Small intestine (tissue), 7 donors: ENCODE results near the gene ACTG1. TPM values are rescaled to one million over a fixed set of nuclear protein-coding genes. Genes with fewer than 3 reads are reported as not detected.

Experiments
- DNase-seq, 2 donors: peaks; one replicate each; pipeline versions ENCODE4 v3.0.0 to v3.0.0-alpha.2; 2013
- FAIRE-seq: peaks from 2 replicates; lab custom pipeline; 2012; peaks lifted over from hg19 to GRCh38; lab: Jason Lieb, UNC
- H3K27ac ChIP-seq, 3 donors: one replicate each; pipeline ENCODE4 v1.5.1; 2013; ENCODE audit warnings: low read length in 2 of 3, mild to moderate bottlenecking in 2 of 3, control low read depth in 1 of 3, inconsistent platforms in 1 of 3, low read depth in 1 of 3, moderate library complexity in 1 of 3
- H3K27me3 ChIP-seq, 3 donors: one replicate each; pipeline ENCODE4 v1.6.1; 2013; ENCODE audit warnings: low read length in 3 of 3, inconsistent platforms in 1 of 3; ENCODE audit not compliant: control insufficient read depth in 3 of 3, insufficient read depth in 3 of 3
- H3K36me3 ChIP-seq, 3 donors: one replicate each; pipeline ENCODE4 v1.6.1; 2013; ENCODE audit warnings: low read length in 3 of 3, inconsistent platforms in 1 of 3, low read depth in 1 of 3, mild to moderate bottlenecking in 1 of 3, moderate library complexity in 1 of 3; ENCODE audit not compliant: control insufficient read depth in 3 of 3, insufficient read depth in 2 of 3
- H3K4me1 ChIP-seq, 3 donors: one replicate each; pipeline ENCODE4 v1.6.1; 2013; ENCODE audit warnings: low read length in 2 of 3, inconsistent platforms in 1 of 3, low read depth in 1 of 3, mild to moderate bottlenecking in 1 of 3, moderate library complexity in 1 of 3; ENCODE audit not compliant: control insufficient read depth in 3 of 3, insufficient read depth in 2 of 3
- H3K4me3 ChIP-seq, 3 donors: one replicate each; pipeline ENCODE4 v1.5.1; 2013; ENCODE audit warnings: low read length in 3 of 3, control low read depth in 1 of 3, inconsistent platforms in 1 of 3, low read depth in 1 of 3, mild to moderate bottlenecking in 1 of 3, moderate library complexity in 1 of 3
- H3K9me3 ChIP-seq, 2 donors: one replicate each; pipeline ENCODE4 v1.6.1; 2013; ENCODE audit warnings: low read depth in 1 of 2, low read length in 1 of 2; ENCODE audit not compliant: control insufficient read depth in 2 of 2, insufficient read depth in 1 of 2
- WGBS, 3 donors: extraction: QIAGEN DNeasy Blood & Tissue Kit; methylation state at CpG; one replicate each; pipeline ENCODE4 v1.1.7; 2013; 5-methylcytosine and 5-hydroxymethylcytosine counted together
- polyA plus RNA-seq, 4 donors: library from polyadenylated mRNA; stranded (reverse) in 3 of 4; unstranded in 1 of 4; fragments of 200-250 nt in 3 of 4; fragments of 120-200 nt in 1 of 4; gene quantifications; one replicate each; pipeline versions ENCODE4 v1.2.1 to v1.2.3, GENCODE V29; 2013
- donor health status: healthy with polysubstance abuse.
- donor health status: control.
- donor health status: control.
- donor health status: Bipolar disorder and iron deficiency.
- donor health status: healthy.

ACTG1 gene
- polyA plus RNA-seq, 4 donors = 1,318 to 3,459 (median 1,787) TPM

GRCh38 chr17:81520021-81520901, 7.7 kb upstream of the ACTG1 start:
- H3K4me1 ChIP-seq = peaks cover 0 to 47% (median 9%) of the 10 kb centered on the region in 3 donors
- H3K4me3 ChIP-seq = peak overlapping the region in 2 of 3 donors; percentile 47 to 70
- H3K36me3 ChIP-seq = peaks cover 0 to 24% (median 0%) of the 10 kb centered on the region in 3 donors
- peak overlapping the region in 2 of 3 donors; percentile 66 to 81 for H3K27ac ChIP-seq
- H3K9me3 ChIP-seq = no peaks in the 10 kb centered on the region
- FAIRE-seq (no peak), DNase-seq (no peak)
- H3K27me3 ChIP-seq = peaks cover 0 to 5% (median 0%) of the 10 kb centered on the region in 3 donors
- WGBS, 3 donors = 57 to 63% (median 62%) methylated on average over 14 of the region's 14 CpGs

- FAIRE-seq (no peak), DNase-seq (peak; percentile 78 to 90)
- H3K4me3 ChIP-seq = peak overlapping the region; percentile 43 to 70 (median 47)
- no peaks in the 10 kb centered on the region for H3K9me3 ChIP-seq
- H3K27ac ChIP-seq = peak overlapping the region; percentile 66 to 94 (median 81)
- peaks cover 0 to 47% (median 9%) of the 10 kb centered on the region in 3 donors for H3K4me1 ChIP-seq
- peaks cover 0 to 24% (median 0%) of the 10 kb centered on the region in 3 donors for H3K36me3 ChIP-seq
- peaks cover 0 to 5% (median 0%) of the 10 kb centered on the region in 3 donors for H3K27me3 ChIP-seq
- 4 to 6% (median 4%) methylated on average over 24 to 61 of the region's 61 CpGs for WGBS, 3 donors
Observed at GRCh38 chr17:81519284-81520020, 6.9 kb upstream of the ACTG1 start.

DNA sequence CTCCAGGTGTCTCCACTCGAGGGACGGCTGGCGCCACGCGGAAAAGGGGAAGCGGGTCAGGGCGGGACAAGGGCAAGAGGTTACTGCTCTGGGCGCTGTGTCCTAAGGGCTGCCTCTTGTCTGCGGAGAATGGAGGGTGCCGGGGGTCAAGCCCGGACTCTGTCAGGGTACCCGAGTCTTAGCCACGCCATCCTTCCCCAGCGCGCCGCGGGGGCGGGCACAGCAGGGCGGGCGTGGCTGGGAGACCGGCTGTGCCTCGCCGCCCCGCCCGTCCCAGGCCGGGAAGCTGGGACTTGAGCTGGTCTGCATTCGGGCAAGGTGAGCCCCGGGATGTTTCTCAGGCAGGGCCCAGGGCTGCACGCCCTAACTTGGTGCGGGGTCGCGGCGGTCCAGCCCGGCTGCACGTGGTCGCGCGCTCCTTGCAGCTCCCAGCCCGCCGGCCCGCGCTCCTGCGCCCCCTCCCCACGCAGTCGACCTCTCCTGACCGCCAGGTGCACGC, 6.2 kb upstream of the ACTG1 start:
- Histone ChIP-seq H3K4me1 (peaks cover 0 to 45% (median 9%) of the 10 kb centered on the region in 3 donors), H3K27me3 (peaks cover 0 to 5% (median 0%) of the 10 kb centered on the region in 3 donors), H3K9me3 (no peaks in the 10 kb centered on the region), H3K36me3 (peaks cover 0 to 24% (median 0%) of the 10 kb centered on the region in 3 donors), H3K27ac (peak overlapping the region; percentile 23 to 94 (median 81)), H3K4me3 (peak overlapping the region; percentile 43 to 70 (median 47))
- FAIRE-seq (no peak), DNase-seq (peak; percentile 77 to 78)
- whole genome bisulfite sequencing, 3 donors = 1% methylated on average over 39 to 47 of the region's 47 CpGs

DNA sequence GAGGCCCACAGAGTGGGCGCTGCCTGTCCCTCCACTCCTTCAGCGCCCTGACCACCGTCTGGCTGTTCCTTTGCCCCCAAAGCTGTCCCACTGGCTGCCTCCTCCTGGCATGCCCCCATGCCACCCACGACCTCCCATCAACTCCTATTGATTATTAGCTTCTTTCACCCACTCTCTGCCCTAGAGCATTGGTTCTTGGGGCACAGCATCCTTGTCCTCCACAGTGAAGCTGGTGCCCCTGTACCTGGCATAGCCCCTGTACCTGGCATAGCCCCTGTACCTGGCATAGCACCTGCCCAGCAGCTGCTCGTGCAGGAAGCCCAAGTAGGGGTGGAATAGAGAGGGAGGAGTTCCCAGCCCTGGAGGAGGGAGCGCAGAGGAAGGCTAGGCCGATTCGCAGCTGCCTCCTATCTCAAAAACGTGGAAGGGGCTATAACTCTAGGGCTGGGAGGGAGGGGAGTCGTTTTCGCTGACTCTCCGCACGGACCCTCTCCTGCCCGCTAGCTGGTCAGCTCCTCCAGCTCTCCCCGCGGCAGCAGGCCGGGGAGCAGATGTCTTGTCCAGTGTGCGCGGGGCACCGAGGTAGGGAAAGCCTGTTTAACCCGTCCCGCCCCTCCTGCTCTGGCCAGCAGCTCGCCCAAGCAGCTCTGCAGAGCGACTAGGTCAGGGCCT, 5.7 kb upstream of the ACTG1 start:
- Histone ChIP-seq H3K4me1 (peaks cover 0 to 40% (median 9%) of the 10 kb centered on the region in 3 donors), H3K9me3 (no peaks in the 10 kb centered on the region), H3K4me3 (peak overlapping the region in 2 of 3 donors; percentile 23 to 70), H3K27me3 (peaks cover 0 to 5% (median 0%) of the 10 kb centered on the region in 3 donors), H3K36me3 (peaks cover 0 to 24% (median 0%) of the 10 kb centered on the region in 3 donors), H3K27ac (peak overlapping the region; percentile 23 to 94 (median 81))
- DNase-seq = no peak
- WGBS, 3 donors = 14 to 34% (median 27%) methylated on average over 22 to 24 of the region's 24 CpGs
- FAIRE-seq = no peak

- Histone ChIP-seq H3K4me3 (no peak overlapping the region), H3K4me1 (peaks cover 0 to 36% (median 9%) of the 10 kb centered on the region in 3 donors), H3K27ac (peak overlapping the region in 2 of 3 donors; percentile 35 to 81), H3K36me3 (peaks cover 0 to 24% (median 0%) of the 10 kb centered on the region in 3 donors), H3K9me3 (no peaks in the 10 kb centered on the region), H3K27me3 (peaks cover 0 to 5% (median 0%) of the 10 kb centered on the region in 3 donors)
- no peak for DNase-seq
- 54 to 77% (median 77%) methylated on average over 22 to 24 of the region's 24 CpGs for WGBS, 3 donors
- no peak for FAIRE-seq
Observed at GRCh38 chr17:81517339-81518112, 4.9 kb upstream of the ACTG1 start.

GRCh38 chr17:81517009-81517338, 4.4 kb upstream of the ACTG1 start:
- DNase-seq = no peak
- Histone ChIP-seq H3K4me3 (no peak overlapping the region), H3K27ac (peak overlapping the region in 1 of 3 donors; percentile 28)

DNA sequence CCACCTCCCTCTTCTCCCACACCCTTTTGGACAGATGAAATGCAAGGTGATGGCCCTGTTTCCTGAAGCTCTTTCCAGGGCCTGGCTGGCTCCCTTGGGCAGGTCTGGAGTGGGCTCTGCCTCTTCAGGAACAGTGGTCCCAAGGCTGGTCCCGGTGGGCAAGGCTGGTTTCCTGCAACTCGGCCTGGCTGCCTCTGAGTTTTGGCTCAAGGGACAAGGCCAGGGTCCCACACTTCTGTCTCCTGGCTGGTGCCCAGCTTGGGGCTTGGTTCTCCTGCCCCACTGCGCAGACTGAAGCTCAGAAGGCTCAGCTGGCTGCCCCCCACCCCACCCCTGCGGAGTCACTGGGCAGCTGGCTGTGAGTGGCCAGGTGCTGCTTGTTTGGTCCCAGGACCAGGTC, 3.8 kb upstream of the ACTG1 start:
- no peak for DNase-seq
- H3K4me1 ChIP-seq = peaks cover 0 to 36% (median 9%) of the 10 kb centered on the region in 3 donors
- WGBS, 3 donors = 71 to 84% (median 71%) methylated on average over 4 of the region's 4 CpGs

More at GRCh38 chr17:81517009-81517338, 4.4 kb upstream of the ACTG1 start:
- H3K9me3 ChIP-seq = no peaks in the 10 kb centered on the region
- H3K27me3 ChIP-seq = peaks cover 0 to 5% (median 0%) of the 10 kb centered on the region in 3 donors
- 76 to 91% (median 87%) methylated on average over 8 to 9 of the region's 9 CpGs for WGBS, 3 donors
- H3K36me3 ChIP-seq = peaks cover 0 to 27% (median 0%) of the 10 kb centered on the region in 3 donors
- peaks cover 0 to 36% (median 9%) of the 10 kb centered on the region in 3 donors for H3K4me1 ChIP-seq
- no peak for FAIRE-seq

More for the DNA sequence above, 3.8 kb upstream of the ACTG1 start:
- peak overlapping the region in 2 of 3 donors; percentile 45 to 100 for H3K27ac ChIP-seq
- no peak for FAIRE-seq
- H3K9me3 ChIP-seq = no peaks in the 10 kb centered on the region
- H3K27me3 ChIP-seq = peaks cover 0 to 5% (median 0%) of the 10 kb centered on the region in 3 donors
- peaks cover under 1 to 33% (median 5%) of the 10 kb centered on the region in 3 donors for H3K36me3 ChIP-seq
- H3K4me3 ChIP-seq = peak overlapping the region in 1 of 3 donors; percentile 13
